Measurements from ENCODE around the gene XPO4. TPM values are rescaled to one million over a fixed set of nuclear protein-coding genes. Genes with fewer than 3 reads are reported as not detected.

The XPO4 gene
- total RNA-seq, 1 experiment from 2014 or later, result 39.9 TPM

GRCh38 chr13:20815464-20815863 is 87.1 kb downstream of the XPO4 start:
- TF ChIP-seq EZH2 (IDR thresholded peaks at IDR 0.05; ENCODE audit: low read length, unreplicated experiment), result no peak
- no peak for TF ChIP-seq EZH2phosphoT487 (IDR thresholded peaks at IDR 0.05; ENCODE audit: borderline replicate concordance, low read length)
- TF ChIP-seq CTCF (conservative IDR thresholded peaks at IDR 0.05; ENCODE audit: low read depth, low read length), result no peak
- peak; percentile 45 for DNase-seq
- Histone ChIP-seq H4K20me1 (ENCODE audit: low read length) (peaks cover 14% of the 10 kb centered on the region; the same call in 1 of the 2 replicates), H3K4me1 (ENCODE audit: insufficient read depth, low read length) (peaks cover 26% of the 10 kb centered on the region), H3K36me3 (ENCODE audit: low read depth, low read length) (peaks cover 7% of the 10 kb centered on the region; the same call in 1 of the 2 replicates), H3F3A (ENCODE audit: low read length, unreplicated experiment) (no peaks in the 10 kb centered on the region), H2AFZ (ENCODE audit: low read length) (no peak overlapping the region), H3K27me3 (ENCODE audit: low read length) (no peaks in the 10 kb centered on the region), H3K4me2 (ENCODE audit: low read length) (no peak overlapping the region), H3K27ac (ENCODE audit: low read length) (no peak overlapping the region), H3K4me3 (ENCODE audit: low read length) (no peak overlapping the region), H3K79me2 (ENCODE audit: low read length) (peaks cover 15% of the 10 kb centered on the region), H3K9me3 (ENCODE audit: low read length) (no peaks in the 10 kb centered on the region), H3K9me2 (replicated peaks; ENCODE audit: low read length) (no peaks in the 10 kb centered on the region), H3K9ac (ENCODE audit: low read length) (no peak overlapping the region)
- CTCF ChIA-PET, result interaction anchor here (0.5 to 0.6 kb wide), 2 partner anchors 92 to 318 kb away, joined by 3 to 12 read pairs; no protein-coding TSS in a partner anchor
- intact Hi-C loops (cut with micrococcal nuclease), result no loop called here
- no TSS peak for BruUV-seq (replicated peaks)
- POLR2A ChIA-PET (ENCODE audit: unreplicated experiment), result interaction anchor here (0.5 kb wide), 1 partner anchor 50 kb away, joined by 4 read pairs; no protein-coding TSS in a partner anchor
- ATAC-seq, result no peak

GRCh38 chr13:20814224-20814910 is 88.2 kb downstream of the XPO4 start:
- H3K4me2 ChIP-seq (ENCODE audit: low read length), result peak overlapping the region; percentile 61
- H2AFZ ChIP-seq (ENCODE audit: low read length), result no peak overlapping the region
- H3K9me3 ChIP-seq (ENCODE audit: low read length), result no peaks in the 10 kb centered on the region
- peaks cover 15% of the 10 kb centered on the region for H3K79me2 ChIP-seq (ENCODE audit: low read length)
- intact Hi-C loops (cut with micrococcal nuclease), result loop anchor here (1.0 to 5.0 kb wide), 3 partner anchors 17 to 647 kb away; no protein-coding TSS in a partner anchor
- no TSS peak for BruUV-seq (replicated peaks)
- TF ChIP-seq EZH2phosphoT487 (IDR thresholded peaks at IDR 0.05; ENCODE audit: borderline replicate concordance, low read length), result no peak
- TF ChIP-seq EZH2 (IDR thresholded peaks at IDR 0.05; ENCODE audit: low read length, unreplicated experiment), result no peak
- TF ChIP-seq CTCF (conservative IDR thresholded peaks at IDR 0.05; ENCODE audit: low read depth, low read length), result no peak
- peak overlapping the region; percentile 25 for H3K27ac ChIP-seq (ENCODE audit: low read length)
- no peaks in the 10 kb centered on the region for H3F3A ChIP-seq (ENCODE audit: low read length, unreplicated experiment)
- no peak overlapping the region for H3K9ac ChIP-seq (ENCODE audit: low read length)
- POLR2A ChIA-PET (ENCODE audit: unreplicated experiment), result no interaction called here
- no peaks in the 10 kb centered on the region for H3K27me3 ChIP-seq (ENCODE audit: low read length)
- peaks cover 4% of the 10 kb centered on the region; the same call in 1 of the 2 replicates for H3K36me3 ChIP-seq (ENCODE audit: low read depth, low read length)
- H3K4me1 ChIP-seq (ENCODE audit: insufficient read depth, low read length), result peaks cover 26% of the 10 kb centered on the region
- H3K9me2 ChIP-seq (replicated peaks; ENCODE audit: low read length), result no peaks in the 10 kb centered on the region
- DNase-seq (peak; percentile 82), ATAC-seq (peak; percentile 81)
- H3K4me3 ChIP-seq (ENCODE audit: low read length), result peak overlapping the region; percentile 8; the same call in 1 of the 2 replicates
- H4K20me1 ChIP-seq (ENCODE audit: low read length), result peaks cover 14% of the 10 kb centered on the region; the same call in 1 of the 2 replicates
- CTCF ChIA-PET, result no interaction called here

GRCh38 chr13:20812890-20813289 is 89.7 kb downstream of the XPO4 start:
- Histone ChIP-seq H3K27ac (ENCODE audit: low read length) (no peak overlapping the region), H3K9ac (ENCODE audit: low read length) (no peak overlapping the region), H3F3A (ENCODE audit: low read length, unreplicated experiment) (no peaks in the 10 kb centered on the region), H3K4me1 (ENCODE audit: insufficient read depth, low read length) (peaks cover 26% of the 10 kb centered on the region), H3K27me3 (ENCODE audit: low read length) (no peaks in the 10 kb centered on the region), H3K79me2 (ENCODE audit: low read length) (peaks cover 15% of the 10 kb centered on the region), H3K36me3 (ENCODE audit: low read depth, low read length) (peaks cover 18% of the 10 kb centered on the region; the same call in 1 of the 2 replicates), H3K4me3 (ENCODE audit: low read length) (no peak overlapping the region), H3K9me3 (ENCODE audit: low read length) (no peaks in the 10 kb centered on the region), H3K4me2 (ENCODE audit: low read length) (no peak overlapping the region), H4K20me1 (ENCODE audit: low read length) (peaks cover 14% of the 10 kb centered on the region; the same call in 1 of the 2 replicates), H3K9me2 (replicated peaks; ENCODE audit: low read length) (no peaks in the 10 kb centered on the region), H2AFZ (ENCODE audit: low read length) (no peak overlapping the region)
- intact Hi-C loops (cut with micrococcal nuclease), result loop anchor here (5.0 kb wide), 1 partner anchor 646 kb away; no protein-coding TSS in a partner anchor
- ATAC-seq (no peak), DNase-seq (no peak)
- TF ChIP-seq CTCF (conservative IDR thresholded peaks at IDR 0.05; ENCODE audit: low read depth, low read length) (no peak), EZH2phosphoT487 (IDR thresholded peaks at IDR 0.05; ENCODE audit: borderline replicate concordance, low read length) (no peak), EZH2 (IDR thresholded peaks at IDR 0.05; ENCODE audit: low read length, unreplicated experiment) (no peak)
- CTCF ChIA-PET, result no interaction called here
- no TSS peak for BruUV-seq (replicated peaks)
- POLR2A ChIA-PET (ENCODE audit: unreplicated experiment), result no interaction called here

Measured in PC-3 (cell line).